ENCODE results near the gene HIVEP2. TPM values are rescaled to one million over a fixed set of nuclear protein-coding genes. Genes with fewer than 3 reads are reported as not detected.
A peak's percentile ranks its signal among the peaks of the same experiment; 100 is the strongest.

Gene HIVEP2
- polyA plus RNA-seq, 1 donor: 10.5 TPM

GRCh38 chr6:142853244-142854180 lies 91.5 kb downstream of the HIVEP2 start:
- Histone ChIP-seq H3K36me3 (ENCODE audit: control insufficient read depth, insufficient read depth, low read length) (no peaks in the 10 kb centered on the region), H3K27ac (ENCODE audit: low read length) (no peak overlapping the region), H3K9me3 (ENCODE audit: control insufficient read depth, low read depth, low read length) (no peaks in the 10 kb centered on the region), H3K4me3 (ENCODE audit: low read length) (no peak overlapping the region), H3K4me1 (ENCODE audit: control insufficient read depth, insufficient read depth, low read length) (peaks cover 17% of the 10 kb centered on the region), H3K27me3 (ENCODE audit: control insufficient read depth, insufficient read depth, low read length) (no peaks in the 10 kb centered on the region)
- DNase-seq: no peak
- no CpG with 5 or more reads among the region's 6 CpGs for WGBS (ENCODE audit: insufficient coverage, low lambda C conversion rate)

- 40% methylated on average over 1 of the region's 2 CpGs for WGBS (ENCODE audit: insufficient coverage, low lambda C conversion rate)
- Histone ChIP-seq H3K36me3 (ENCODE audit: control insufficient read depth, insufficient read depth, low read length) (no peaks in the 10 kb centered on the region), H3K4me3 (ENCODE audit: low read length) (no peak overlapping the region), H3K27me3 (ENCODE audit: control insufficient read depth, insufficient read depth, low read length) (no peaks in the 10 kb centered on the region), H3K9me3 (ENCODE audit: control insufficient read depth, low read depth, low read length) (no peaks in the 10 kb centered on the region), H3K27ac (ENCODE audit: low read length) (no peak overlapping the region), H3K4me1 (ENCODE audit: control insufficient read depth, insufficient read depth, low read length) (peaks cover 20% of the 10 kb centered on the region)
- no peak for DNase-seq
Observed at GRCh38 chr6:142851601-142852000, 93.4 kb downstream of the HIVEP2 start.

- DNase-seq: no peak
- WGBS (ENCODE audit: insufficient coverage, low lambda C conversion rate): no CpG with 5 or more reads among the region's 3 CpGs
- Histone ChIP-seq H3K4me1 (ENCODE audit: control insufficient read depth, insufficient read depth, low read length) (peaks cover 26% of the 10 kb centered on the region), H3K27ac (ENCODE audit: low read length) (no peak overlapping the region), H3K27me3 (ENCODE audit: control insufficient read depth, insufficient read depth, low read length) (no peaks in the 10 kb centered on the region), H3K36me3 (ENCODE audit: control insufficient read depth, insufficient read depth, low read length) (no peaks in the 10 kb centered on the region), H3K4me3 (ENCODE audit: low read length) (no peak overlapping the region), H3K9me3 (ENCODE audit: control insufficient read depth, low read depth, low read length) (no peaks in the 10 kb centered on the region)
Observed at GRCh38 chr6:142850679-142851423, 94.1 kb downstream of the HIVEP2 start.

GRCh38 chr6:142848976-142849375 lies 96.0 kb downstream of the HIVEP2 start:
- Histone ChIP-seq H3K27ac (ENCODE audit: low read length) (no peak overlapping the region), H3K36me3 (ENCODE audit: control insufficient read depth, insufficient read depth, low read length) (no peaks in the 10 kb centered on the region), H3K4me1 (ENCODE audit: control insufficient read depth, insufficient read depth, low read length) (peaks cover 35% of the 10 kb centered on the region), H3K27me3 (ENCODE audit: control insufficient read depth, insufficient read depth, low read length) (no peaks in the 10 kb centered on the region), H3K4me3 (ENCODE audit: low read length) (no peak overlapping the region), H3K9me3 (ENCODE audit: control insufficient read depth, low read depth, low read length) (no peaks in the 10 kb centered on the region)
- 60% methylated on average over 1 of the region's 3 CpGs for WGBS (ENCODE audit: insufficient coverage, low lambda C conversion rate)
- DNase-seq: peak; percentile 64 to 82

GRCh38 chr6:142848156-142848555 lies 96.8 kb downstream of the HIVEP2 start:
- H3K9me3 ChIP-seq (ENCODE audit: control insufficient read depth, low read depth, low read length): no peaks in the 10 kb centered on the region
- H3K27me3 ChIP-seq (ENCODE audit: control insufficient read depth, insufficient read depth, low read length): no peaks in the 10 kb centered on the region
- no peak overlapping the region for H3K4me3 ChIP-seq (ENCODE audit: low read length)
- H3K36me3 ChIP-seq (ENCODE audit: control insufficient read depth, insufficient read depth, low read length): no peaks in the 10 kb centered on the region
- peaks cover 35% of the 10 kb centered on the region for H3K4me1 ChIP-seq (ENCODE audit: control insufficient read depth, insufficient read depth, low read length)
- H3K27ac ChIP-seq (ENCODE audit: low read length): no peak overlapping the region
- no peak for DNase-seq

GRCh38 chr6:142846883-142847287 lies 98.1 kb downstream of the HIVEP2 start:
- no peak overlapping the region for H3K4me3 ChIP-seq (ENCODE audit: low read length)
- peaks cover 35% of the 10 kb centered on the region for H3K4me1 ChIP-seq (ENCODE audit: control insufficient read depth, insufficient read depth, low read length)
- H3K27ac ChIP-seq (ENCODE audit: low read length): peak overlapping the region; percentile 75
- no peaks in the 10 kb centered on the region for H3K9me3 ChIP-seq (ENCODE audit: control insufficient read depth, low read depth, low read length)
- 83% methylated on average over 1 of the region's 5 CpGs for WGBS (ENCODE audit: insufficient coverage, low lambda C conversion rate)
- no peaks in the 10 kb centered on the region for H3K27me3 ChIP-seq (ENCODE audit: control insufficient read depth, insufficient read depth, low read length)
- DNase-seq: peak in 1 of 2 donors; percentile 65
- no peaks in the 10 kb centered on the region for H3K36me3 ChIP-seq (ENCODE audit: control insufficient read depth, insufficient read depth, low read length)

GRCh38 chr6:142846459-142846831 lies 98.5 kb downstream of the HIVEP2 start:
- WGBS (ENCODE audit: insufficient coverage, low lambda C conversion rate): no CpG with 5 or more reads among the region's 2 CpGs
- Histone ChIP-seq H3K27ac (ENCODE audit: low read length) (peak overlapping the region; percentile 75), H3K27me3 (ENCODE audit: control insufficient read depth, insufficient read depth, low read length) (no peaks in the 10 kb centered on the region), H3K9me3 (ENCODE audit: control insufficient read depth, low read depth, low read length) (no peaks in the 10 kb centered on the region), H3K4me3 (ENCODE audit: low read length) (no peak overlapping the region), H3K36me3 (ENCODE audit: control insufficient read depth, insufficient read depth, low read length) (no peaks in the 10 kb centered on the region), H3K4me1 (ENCODE audit: control insufficient read depth, insufficient read depth, low read length) (peaks cover 32% of the 10 kb centered on the region)
- DNase-seq: peak in 1 of 2 donors; percentile 40

- H3K27ac ChIP-seq (ENCODE audit: low read length): peak overlapping the region; percentile 75
- peak; percentile 91 to 94 for DNase-seq
- no peaks in the 10 kb centered on the region for H3K9me3 ChIP-seq (ENCODE audit: control insufficient read depth, low read depth, low read length)
- H3K27me3 ChIP-seq (ENCODE audit: control insufficient read depth, insufficient read depth, low read length): no peaks in the 10 kb centered on the region
- peak overlapping the region; percentile 15 for H3K4me3 ChIP-seq (ENCODE audit: low read length)
- no peaks in the 10 kb centered on the region for H3K36me3 ChIP-seq (ENCODE audit: control insufficient read depth, insufficient read depth, low read length)
- 0% methylated on average over 1 of the region's 23 CpGs for WGBS (ENCODE audit: insufficient coverage, low lambda C conversion rate)
- peaks cover 27% of the 10 kb centered on the region for H3K4me1 ChIP-seq (ENCODE audit: control insufficient read depth, insufficient read depth, low read length)
Observed at GRCh38 chr6:142845624-142846458, 99.1 kb downstream of the HIVEP2 start.

GRCh38 chr6:142845143-142845571 lies 99.8 kb downstream of the HIVEP2 start:
- WGBS (ENCODE audit: insufficient coverage, low lambda C conversion rate): no CpG with 5 or more reads among the region's 2 CpGs
- Histone ChIP-seq H3K36me3 (ENCODE audit: control insufficient read depth, insufficient read depth, low read length) (no peaks in the 10 kb centered on the region), H3K27ac (ENCODE audit: low read length) (peak overlapping the region; percentile 75), H3K27me3 (ENCODE audit: control insufficient read depth, insufficient read depth, low read length) (no peaks in the 10 kb centered on the region), H3K9me3 (ENCODE audit: control insufficient read depth, low read depth, low read length) (no peaks in the 10 kb centered on the region), H3K4me1 (ENCODE audit: control insufficient read depth, insufficient read depth, low read length) (peaks cover 26% of the 10 kb centered on the region), H3K4me3 (ENCODE audit: low read length) (peak overlapping the region; percentile 15)
- peak; percentile 53 to 72 for DNase-seq

Measured in large intestine (tissue), 3 donors.